Adipocyte (in vitro differentiated cells): ENCODE data around the gene CSMD2.

ENCODE experiments used
- DNase-seq: peaks from one replicate; pipeline ENCODE4 v3.0.0-alpha.2; 2015; ENCODE audit warnings: low read depth
- H3K27me3 ChIP-seq: replicated peaks from 2 replicates; pipeline ENCODE4 v1.7.0; 2013; ENCODE audit warnings: mild to moderate bottlenecking, low read length, moderate library complexity; ENCODE audit not compliant: control insufficient read depth, insufficient read depth
- H3K36me3 ChIP-seq: 2 replicates; pipeline ENCODE4 v1.7.0; 2013; ENCODE audit warnings: low read length, mild to moderate bottlenecking, moderate library complexity; ENCODE audit not compliant: control insufficient read depth, insufficient read depth, severe bottlenecking
- H3K4me1 ChIP-seq: 2 replicates; pipeline ENCODE4 v1.7.0; 2013; ENCODE audit warnings: mild to moderate bottlenecking, low read length, moderate library complexity; ENCODE audit not compliant: control insufficient read depth, insufficient read depth
- H3K4me3 ChIP-seq: 2 replicates; pipeline ENCODE4 v1.7.0; 2013; ENCODE audit warnings: mild to moderate bottlenecking, low read length, moderate library complexity
- H3K9ac ChIP-seq: 2 replicates; pipeline ENCODE4 v1.7.0; 2013; ENCODE audit warnings: mild to moderate bottlenecking, low read length, moderate library complexity
- H3K9me3 ChIP-seq: 2 replicates; pipeline ENCODE4 v1.7.0; 2013; ENCODE audit warnings: mild to moderate bottlenecking, low read length, moderate library complexity; ENCODE audit not compliant: control insufficient read depth

CSMD2 gene

DNA sequence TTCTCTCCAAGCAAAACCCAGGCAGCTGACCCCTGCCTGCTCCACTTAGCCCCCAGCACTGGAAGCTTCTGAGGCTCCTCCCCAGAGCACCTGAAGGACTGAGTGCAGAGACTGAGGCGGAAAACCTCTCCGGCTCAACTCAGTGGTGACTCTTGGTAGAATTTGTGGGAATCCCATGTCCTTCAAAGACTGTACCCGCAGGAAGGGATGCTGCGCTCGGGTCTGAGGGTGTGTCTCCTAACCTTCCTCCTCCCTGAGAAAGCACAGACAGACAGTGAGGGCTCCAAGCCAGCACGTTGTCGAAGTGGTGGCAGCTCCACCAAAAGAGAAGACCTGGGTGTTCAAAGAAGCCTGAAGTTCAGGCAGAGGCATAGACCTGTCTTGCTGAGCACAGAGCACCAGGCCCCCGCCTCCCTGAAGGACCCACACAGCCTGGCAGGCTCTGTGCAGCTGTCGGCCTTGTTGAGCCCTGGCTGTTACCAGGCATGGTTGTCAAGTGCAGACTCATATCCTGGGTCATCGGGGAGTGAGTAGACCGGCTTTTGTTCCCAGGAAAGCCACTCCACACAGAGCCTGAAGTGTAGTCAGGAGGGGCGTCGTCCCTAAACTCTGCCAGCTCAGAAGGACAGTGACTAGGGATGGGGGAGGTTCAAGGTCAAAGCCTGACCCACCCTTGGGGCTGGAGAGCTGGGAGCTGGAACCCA lies 36.7 kb downstream of the CSMD2 start:
- Histone ChIP-seq H3K4me3 (no peak overlapping the region), H3K9me3 (no peaks in the 10 kb centered on the region), H3K27me3 (no peaks in the 10 kb centered on the region), H3K9ac (no peak overlapping the region), H3K36me3 (no peaks in the 10 kb centered on the region), H3K4me1 (no peaks in the 10 kb centered on the region)
- DNase-seq = no peak

DNA sequence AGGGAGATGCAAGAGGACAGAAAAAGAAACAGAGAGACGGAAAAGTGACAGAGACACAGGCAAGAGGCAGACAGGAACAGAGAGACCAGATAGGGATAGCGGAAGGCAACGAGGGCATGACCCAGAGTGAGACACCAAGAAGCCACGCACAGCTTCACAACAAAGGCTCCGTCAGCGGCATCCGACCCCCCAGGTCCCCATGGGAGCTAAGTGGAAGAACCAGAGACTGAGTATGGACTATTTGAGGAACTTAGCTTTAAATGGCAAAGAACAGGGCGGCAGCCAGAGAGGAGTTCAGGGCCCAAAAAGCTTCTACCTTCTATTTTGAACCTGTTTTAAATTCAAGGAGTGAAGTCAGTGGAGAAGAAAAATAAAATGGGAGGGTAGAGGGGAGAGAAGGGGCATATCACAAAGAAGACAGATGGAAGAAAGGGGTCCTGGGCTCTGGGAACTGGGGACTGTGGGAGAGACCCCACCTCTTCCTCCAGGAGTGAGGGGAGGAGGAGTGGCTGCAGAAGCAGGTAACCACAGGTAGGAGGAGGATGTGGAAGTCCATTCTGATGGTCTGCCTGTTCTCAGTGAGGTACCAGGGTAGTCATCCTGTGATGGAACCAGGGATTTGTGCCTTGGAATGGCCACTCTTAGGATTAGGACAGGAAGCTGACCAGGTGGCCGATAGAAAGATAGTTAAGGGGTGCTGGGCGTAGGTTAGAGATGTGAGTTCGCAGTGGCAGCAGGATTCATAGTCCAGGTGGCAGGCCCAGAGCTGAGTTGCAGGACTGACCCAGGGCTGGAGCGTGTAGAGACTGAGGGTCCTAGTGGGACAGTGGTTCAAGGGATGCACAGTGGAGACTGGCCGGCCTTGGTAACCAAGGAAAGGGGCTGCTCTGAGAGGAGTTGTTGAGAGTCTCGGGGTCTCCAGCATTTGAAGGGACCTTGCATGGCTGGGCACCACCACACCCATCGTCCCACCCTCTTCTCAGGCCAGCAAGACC lies 37.7 kb downstream of the CSMD2 start:
- Histone ChIP-seq H3K9me3 (no peaks in the 10 kb centered on the region), H3K4me1 (no peaks in the 10 kb centered on the region)
- no peak for DNase-seq

DNA sequence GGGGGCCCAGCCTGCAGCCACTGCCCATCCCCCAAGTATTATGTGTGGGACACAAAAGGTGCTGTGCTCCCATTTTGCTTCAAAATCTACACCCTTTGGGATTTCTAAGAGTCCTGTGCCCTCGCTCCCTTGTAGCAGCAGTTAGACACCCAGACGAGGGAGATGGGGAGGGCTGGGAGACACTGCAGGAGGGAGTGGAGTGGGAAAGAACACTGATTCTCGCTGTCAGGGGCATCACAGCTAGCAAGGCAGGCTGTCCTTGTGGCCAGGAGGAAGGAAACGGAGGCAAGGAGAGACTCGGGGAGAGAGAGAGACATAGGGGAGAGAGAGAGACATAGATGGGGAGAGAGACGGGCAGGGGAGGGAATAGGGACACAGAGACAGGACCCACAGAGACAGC lies 38.5 kb downstream of the CSMD2 start:
- no peak overlapping the region for H3K9ac ChIP-seq
- H3K4me3 ChIP-seq = no peak overlapping the region
- H3K4me1 ChIP-seq = no peaks in the 10 kb centered on the region
- no peak for DNase-seq
- no peaks in the 10 kb centered on the region for H3K36me3 ChIP-seq
- H3K9me3 ChIP-seq = no peaks in the 10 kb centered on the region
- H3K27me3 ChIP-seq = no peaks in the 10 kb centered on the region

More for the DNA sequence above, 37.7 kb downstream of the CSMD2 start:
- Histone ChIP-seq H3K9ac (no peak overlapping the region), H3K27me3 (no peaks in the 10 kb centered on the region), H3K36me3 (no peaks in the 10 kb centered on the region), H3K4me3 (no peak overlapping the region)

DNA sequence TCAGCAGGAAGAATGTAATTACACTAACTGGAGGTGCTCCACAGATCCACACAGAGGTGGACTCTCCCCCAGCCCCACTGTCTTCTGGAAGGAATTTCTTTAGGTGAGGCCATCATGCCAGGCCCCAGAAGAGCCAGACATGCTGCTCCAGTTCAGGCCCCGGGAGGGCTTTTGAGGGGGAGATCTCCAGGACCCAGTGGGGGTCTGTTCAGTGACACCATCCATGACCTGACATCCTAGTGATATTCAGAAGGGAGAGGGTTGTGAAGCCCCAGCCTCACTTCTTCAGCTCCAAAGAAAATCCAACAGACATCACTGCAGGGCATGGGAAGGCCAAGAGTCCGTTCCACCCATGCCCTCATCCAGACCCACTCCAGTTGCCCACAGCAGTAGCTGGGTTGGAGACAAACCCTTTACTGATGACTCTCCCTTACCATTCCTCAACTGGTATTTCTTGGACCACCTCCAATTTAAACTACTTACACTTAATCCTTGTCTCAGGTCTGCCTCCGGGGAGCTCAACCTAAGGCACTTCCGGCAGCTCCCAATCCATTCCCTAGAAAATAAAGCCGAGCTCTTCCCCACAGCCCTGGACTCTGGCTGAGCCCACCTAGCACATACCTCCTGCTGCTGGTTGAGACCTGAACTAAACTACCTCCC lies 39.2 kb downstream of the CSMD2 start:
- no peak overlapping the region for H3K4me3 ChIP-seq
- no peaks in the 10 kb centered on the region for H3K4me1 ChIP-seq
- no peaks in the 10 kb centered on the region for H3K27me3 ChIP-seq
- H3K36me3 ChIP-seq = no peaks in the 10 kb centered on the region
- H3K9ac ChIP-seq = no peak overlapping the region
- H3K9me3 ChIP-seq = no peaks in the 10 kb centered on the region
- DNase-seq = no peak

DNA sequence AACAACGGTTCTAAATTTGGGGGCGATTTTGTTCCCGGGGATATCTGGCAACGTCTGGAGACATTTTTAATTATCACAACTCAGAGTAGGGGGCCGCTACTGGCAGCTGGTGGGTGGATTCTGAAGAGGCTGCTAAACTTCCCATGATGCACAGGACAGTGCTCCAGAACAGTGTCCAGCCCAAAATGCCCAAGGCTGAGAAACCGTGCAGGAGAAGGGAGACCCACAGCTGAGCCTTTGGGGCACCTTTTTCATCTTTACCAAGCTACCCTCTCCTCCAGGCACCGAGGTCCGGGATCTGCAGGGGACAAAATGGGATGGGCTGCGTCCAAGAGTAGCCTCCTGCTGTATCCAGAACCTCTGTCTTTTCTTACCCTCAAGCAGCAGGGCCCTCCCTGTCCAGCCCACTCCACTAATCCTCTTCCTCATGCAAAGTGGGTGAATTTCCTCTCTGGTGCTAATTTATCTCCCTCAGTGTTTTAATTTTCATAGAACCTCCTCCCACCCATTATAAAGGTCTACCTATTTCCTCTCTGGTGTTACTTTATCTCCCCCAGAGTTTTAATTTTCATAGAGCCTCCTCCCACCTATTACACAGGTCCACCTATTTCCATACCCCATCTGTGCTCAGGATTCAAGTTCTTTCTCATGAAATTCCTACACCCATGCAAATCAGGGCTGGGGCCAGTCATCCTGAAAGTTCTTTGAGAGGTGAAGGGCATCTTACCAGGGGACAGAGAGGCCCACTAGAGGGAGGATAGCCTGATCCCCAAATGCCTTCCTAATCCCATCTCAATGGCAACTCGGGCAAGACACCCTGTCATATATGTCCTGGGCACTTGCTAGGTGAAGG lies 42.7 kb downstream of the CSMD2 start:
- Histone ChIP-seq H3K27me3 (no peaks in the 10 kb centered on the region), H3K9ac (no peak overlapping the region), H3K4me3 (no peak overlapping the region), H3K36me3 (no peaks in the 10 kb centered on the region), H3K4me1 (no peaks in the 10 kb centered on the region), H3K9me3 (peaks cover 7% of the 10 kb centered on the region)
- no peak for DNase-seq

- Histone ChIP-seq H3K4me3 (no peak overlapping the region), H3K9me3 (peaks cover 22% of the 10 kb centered on the region), H3K36me3 (no peaks in the 10 kb centered on the region), H3K4me1 (peaks cover 6% of the 10 kb centered on the region), H3K9ac (no peak overlapping the region), H3K27me3 (no peaks in the 10 kb centered on the region)
- DNase-seq = no peak
These were observed 49.8 kb downstream of the CSMD2 start for GRCh38 chr1:34115233-34115632.

DNA sequence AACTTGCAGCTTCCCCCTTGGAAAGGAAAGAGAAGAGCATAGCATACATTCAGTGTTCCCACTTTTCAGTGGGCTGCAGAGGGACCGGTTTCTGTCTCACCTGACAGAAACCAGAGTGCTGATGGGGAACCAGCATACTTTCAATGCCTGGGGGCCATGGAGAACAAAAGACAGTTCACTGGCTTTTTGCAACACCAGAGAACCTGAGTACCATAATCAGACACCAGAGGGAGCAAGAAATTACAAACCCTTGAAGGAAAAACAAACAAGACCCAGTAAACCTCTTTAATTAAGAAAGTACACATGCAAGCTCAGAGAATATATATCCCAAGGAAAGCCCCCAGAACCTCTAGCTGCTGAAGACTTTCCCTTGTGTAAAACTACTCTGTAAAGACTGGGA lies 51.1 kb downstream of the CSMD2 start:
- Histone ChIP-seq H3K36me3 (no peaks in the 10 kb centered on the region), H3K9ac (peak overlapping the region; percentile 26), H3K4me3 (no peak overlapping the region), H3K9me3 (peaks cover 17% of the 10 kb centered on the region), H3K27me3 (no peaks in the 10 kb centered on the region), H3K4me1 (peaks cover 6% of the 10 kb centered on the region)
- DNase-seq = peak; percentile 52

- H3K27me3 ChIP-seq = no peaks in the 10 kb centered on the region
- no peaks in the 10 kb centered on the region for H3K36me3 ChIP-seq
- peaks cover 15% of the 10 kb centered on the region for H3K9me3 ChIP-seq
- DNase-seq = peak; percentile 15
- no peak overlapping the region for H3K4me3 ChIP-seq
- peak overlapping the region; percentile 26 for H3K9ac ChIP-seq
- H3K4me1 ChIP-seq = peaks cover 6% of the 10 kb centered on the region
These were observed 51.7 kb downstream of the CSMD2 start for GRCh38 chr1:34113362-34113761.

GRCh38 chr1:34108711-34109110 lies 56.3 kb downstream of the CSMD2 start:
- Histone ChIP-seq H3K36me3 (no peaks in the 10 kb centered on the region), H3K27me3 (no peaks in the 10 kb centered on the region), H3K9me3 (no peaks in the 10 kb centered on the region), H3K9ac (no peak overlapping the region), H3K4me3 (no peak overlapping the region), H3K4me1 (peaks cover 4% of the 10 kb centered on the region)
- DNase-seq = no peak

DNA sequence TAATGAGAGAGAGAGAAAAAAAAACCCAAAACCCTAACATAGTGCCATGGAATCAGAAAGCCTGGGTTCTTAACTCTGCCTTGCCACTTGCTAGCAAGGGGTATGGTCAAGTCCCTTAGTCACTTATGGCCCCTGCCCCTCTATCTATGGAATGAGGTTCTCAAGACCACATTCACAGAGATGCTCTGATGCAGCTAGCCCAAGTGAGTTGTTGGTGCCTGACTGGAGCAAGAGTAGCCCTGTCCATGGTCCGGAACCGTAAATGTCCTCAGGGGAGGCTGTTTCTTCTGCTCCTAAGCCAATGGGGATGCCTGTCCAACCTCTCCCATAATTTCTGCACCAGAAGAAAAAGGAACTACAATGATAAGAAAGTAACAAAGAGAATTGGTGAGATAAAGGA lies 56.8 kb downstream of the CSMD2 start:
- H3K36me3 ChIP-seq = no peaks in the 10 kb centered on the region
- no peaks in the 10 kb centered on the region for H3K4me1 ChIP-seq
- no peak overlapping the region for H3K9ac ChIP-seq
- H3K27me3 ChIP-seq = no peaks in the 10 kb centered on the region
- DNase-seq = no peak
- H3K4me3 ChIP-seq = no peak overlapping the region
- H3K9me3 ChIP-seq = no peaks in the 10 kb centered on the region
